ENCODE measurements around the gene KREMEN2.

DNA sequence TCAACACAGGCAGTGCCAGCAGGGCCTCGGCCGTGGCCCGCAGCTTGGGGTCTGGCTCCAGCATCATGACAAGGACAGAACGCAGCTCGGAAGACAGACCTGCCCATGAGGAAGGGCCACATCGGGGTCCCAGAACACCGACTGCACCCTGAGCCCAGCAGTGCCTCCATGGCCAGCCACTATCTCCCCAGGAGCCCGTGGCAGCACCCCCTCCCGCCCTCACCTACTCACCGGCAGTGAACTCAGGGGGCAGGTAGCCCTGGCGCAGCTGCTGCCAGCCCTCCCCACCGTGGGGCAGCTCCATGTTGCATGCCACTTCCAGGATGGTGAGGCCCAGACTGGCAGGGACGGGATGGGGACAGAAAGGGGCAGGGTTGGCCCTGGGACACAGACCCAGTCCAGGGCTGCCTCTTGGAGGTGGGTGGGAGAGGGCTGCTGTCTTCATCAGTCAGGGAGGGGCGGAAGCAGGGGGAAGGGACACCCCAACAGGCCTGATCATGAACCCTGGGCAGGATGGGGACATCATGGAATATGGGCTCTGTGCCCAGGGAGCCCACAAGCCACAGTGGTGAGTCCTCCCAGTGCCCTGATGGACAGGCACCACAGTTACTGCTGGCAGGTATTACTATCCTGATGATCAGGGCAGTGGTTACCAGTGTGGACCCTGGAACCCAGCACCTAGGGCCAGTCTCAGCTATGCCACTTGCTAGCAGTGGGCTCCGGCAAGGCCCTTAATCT is 10.4 kb downstream of the KREMEN2 start:
- TF ChIP-seq POLR2A (IDR thresholded peaks at IDR 0.05; ENCODE audit: low read depth, low read length) (no peak), POLR2AphosphoS5 (IDR thresholded peaks at IDR 0.05; ENCODE audit: low read depth, low read length) (no peak; the same call in 1 of the 2 replicates), POU2F2 (IDR thresholded peaks at IDR 0.05; ENCODE audit: low read depth, low read length) (no peak), TAF1 (IDR thresholded peaks at IDR 0.05; ENCODE audit: low read depth, low read length) (no peak), PAX5 (IDR thresholded peaks at IDR 0.05; ENCODE audit: insufficient read depth, low read length, severe bottlenecking) (no peak)

All from GM12891 (cell line).